Measurements from ENCODE around the gene CATSPER1.
A peak's percentile ranks its signal among the peaks of the same experiment; 100 is the strongest.

The CATSPER1 gene

GRCh38 chr11:66001942-66002647 lies 24.2 kb downstream of the CATSPER1 start, which contains the start of the genes BANF1 and EIF1AD:
TSS of gene BANF1 (plus strand) at chr11:66002503. CDS start at chr11:66003251, 748 bp downstream.
TSS of gene EIF1AD (minus strand) at chr11:66002157. CDS start at chr11:66000389, 1,768 bp downstream.
- no peak for TF ChIP-seq CTCF (IDR thresholded peaks at IDR 0.05; ENCODE audit: low read length, missing control alignments)
- peak within 1 kb of the TSS; percentile 99 for H3K4me3 ChIP-seq (replicated peaks; ENCODE audit: low read depth, low read length)
- peak; percentile 99 for DNase-seq (ENCODE audit: low read depth)

- H3K4me3 ChIP-seq (replicated peaks; ENCODE audit: low read depth, low read length), result no peak overlapping the region
- no peak for DNase-seq (ENCODE audit: low read depth)
- TF ChIP-seq CTCF (IDR thresholded peaks at IDR 0.05; ENCODE audit: low read length, missing control alignments), result no peak
Observed at GRCh38 chr11:65997286-65997685, 29.0 kb downstream of the CATSPER1 start.

- no peak for DNase-seq (ENCODE audit: low read depth)
- TF ChIP-seq CTCF (IDR thresholded peaks at IDR 0.05; ENCODE audit: low read length, missing control alignments), result no peak
- H3K4me3 ChIP-seq (replicated peaks; ENCODE audit: low read depth, low read length), result no peak overlapping the region
Observed at GRCh38 chr11:65992056-65992455, 34.2 kb downstream of the CATSPER1 start.

GRCh38 chr11:65988791-65989592 lies 37.3 kb downstream of the CATSPER1 start:
- TF ChIP-seq CTCF (IDR thresholded peaks at IDR 0.05; ENCODE audit: low read length, missing control alignments), result peak; percentile 98
- no peak overlapping the region for H3K4me3 ChIP-seq (replicated peaks; ENCODE audit: low read depth, low read length)
- DNase-seq (ENCODE audit: low read depth), result peak; percentile 98

DNA sequence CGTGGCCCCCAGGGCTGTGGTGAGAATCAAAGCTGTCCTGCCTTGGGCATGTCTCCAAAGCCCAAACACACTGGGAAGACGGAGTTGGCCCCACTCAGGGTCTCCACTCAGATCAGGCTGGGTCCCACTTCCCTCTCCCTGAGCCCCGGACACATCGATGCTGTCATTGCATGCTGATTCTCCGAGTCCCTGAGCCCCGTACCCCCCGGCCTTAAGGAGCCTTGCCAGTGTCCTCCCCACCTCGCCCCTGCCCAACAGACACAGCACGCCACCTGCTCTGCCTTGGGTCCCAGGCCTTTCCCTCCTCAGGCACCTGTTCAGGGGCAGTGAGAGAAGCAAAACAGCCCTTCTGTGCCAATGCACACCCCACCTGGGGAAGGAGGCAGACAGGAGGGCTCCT lies 38.9 kb downstream of the CATSPER1 start:
- no peak overlapping the region for H3K4me3 ChIP-seq (replicated peaks; ENCODE audit: low read depth, low read length)
- no peak for TF ChIP-seq CTCF (IDR thresholded peaks at IDR 0.05; ENCODE audit: low read length, missing control alignments)
- no peak for DNase-seq (ENCODE audit: low read depth)

- H3K4me3 ChIP-seq (replicated peaks; ENCODE audit: low read depth, low read length), result no peak overlapping the region
- no peak for TF ChIP-seq CTCF (IDR thresholded peaks at IDR 0.05; ENCODE audit: low read length, missing control alignments)
Observed at GRCh38 chr11:65983589-65983987, 42.7 kb downstream of the CATSPER1 start.

More at GRCh38 chr11:65983589-65983987, 42.7 kb downstream of the CATSPER1 start:
- DNase-seq (ENCODE audit: low read depth), result no peak
